Umbilical cord (tissue), 2 donors: ENCODE measurements around the gene NRG3. TPM values are rescaled to one million over a fixed set of nuclear protein-coding genes. Genes with fewer than 3 reads are reported as not detected.

Experiments used
- DNase-seq: peaks from one replicate; pipeline ENCODE4 v3.0.0-alpha.2; 2015; ENCODE audit warnings: low spot score
- total RNA-seq: library from RNA; depleted of rRNA; stranded (reverse); fragments of >200 nt; gene quantifications from one replicate; pipeline ENCODE4 v1.2.3, GENCODE V29; 2014; ENCODE audit warnings: low replicate concordance; ENCODE audit not compliant: insufficient read depth

The NRG3 gene
- total RNA-seq, 1 donor from 2014 or later = 0.72 TPM

DNA sequence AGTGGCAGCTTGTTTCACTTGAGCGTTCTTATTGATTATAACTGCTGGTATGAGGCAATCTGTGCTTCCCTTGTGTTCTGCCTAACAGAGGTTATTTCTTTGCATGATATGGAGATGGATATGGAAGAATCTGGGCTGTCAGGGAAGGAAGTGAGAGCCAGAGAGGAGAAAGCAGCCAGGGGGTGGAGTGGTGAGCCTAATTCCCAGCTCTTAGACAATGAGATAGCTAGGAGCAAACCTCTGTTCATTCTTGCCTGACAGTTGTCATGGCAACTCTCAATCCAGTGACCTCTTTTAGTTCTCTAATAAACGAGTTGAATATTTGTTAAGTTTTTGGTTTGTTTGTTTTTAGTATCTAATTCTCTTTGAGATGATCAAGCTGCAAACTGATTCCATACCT lies 214.3 kb downstream of the NRG3 start:
- no peak for DNase-seq

DNA sequence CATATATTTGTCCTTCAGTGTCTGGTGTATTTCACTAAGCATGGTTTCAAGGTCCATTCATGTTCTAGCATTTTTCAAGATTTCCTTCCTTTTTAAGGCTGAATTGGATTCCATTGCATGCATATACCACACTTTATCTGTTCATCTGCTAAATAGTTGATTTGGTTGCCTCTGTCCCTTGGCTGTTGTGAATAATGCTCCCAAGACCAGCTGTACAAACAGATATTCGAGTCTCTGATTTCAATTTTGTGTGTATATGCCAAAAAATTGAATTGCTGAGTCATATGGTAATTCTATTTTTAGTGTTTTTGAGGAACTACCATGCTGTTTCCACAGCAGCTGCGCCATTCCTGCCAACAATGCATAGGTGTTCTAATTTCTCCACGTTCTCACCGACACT lies 216.4 kb downstream of the NRG3 start:
- DNase-seq = no peak

DNA sequence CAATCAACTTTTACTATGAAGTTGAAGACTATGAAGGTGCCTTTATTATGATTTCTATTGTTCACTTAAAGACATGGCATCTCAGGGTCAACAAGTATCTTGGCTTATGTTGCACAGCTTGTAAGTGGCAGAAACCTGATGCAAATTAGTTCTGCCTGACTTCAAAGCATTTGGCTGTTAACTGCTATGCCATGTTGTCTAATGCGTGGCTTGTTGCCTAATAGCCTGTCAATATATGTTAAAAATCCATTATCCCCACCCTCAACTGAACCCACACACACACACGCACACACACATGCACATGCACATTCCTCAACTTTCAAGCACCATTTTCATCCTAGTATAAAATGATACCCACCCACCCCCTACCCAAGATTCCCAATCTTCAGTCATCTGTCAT lies 217.1 kb downstream of the NRG3 start:
- no peak for DNase-seq

DNA sequence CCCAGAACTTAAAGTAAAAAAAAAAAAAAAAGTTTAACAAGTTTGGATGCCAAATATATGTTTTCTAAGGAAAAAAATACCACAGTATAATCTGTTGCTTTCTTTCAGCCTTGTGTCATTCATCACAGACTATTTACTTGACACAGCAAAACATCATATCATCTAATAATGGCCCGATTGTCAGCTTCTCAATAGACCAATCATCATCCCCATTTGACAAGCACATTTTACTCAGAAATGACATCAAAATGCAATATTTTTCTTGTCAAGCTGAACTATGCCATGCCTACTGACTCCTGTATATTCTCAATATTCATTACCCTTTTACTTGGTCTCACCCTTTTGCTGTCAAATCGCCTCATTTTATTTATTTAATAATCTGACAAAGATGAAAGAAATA lies 249.7 kb downstream of the NRG3 start:
- no peak for DNase-seq

DNA sequence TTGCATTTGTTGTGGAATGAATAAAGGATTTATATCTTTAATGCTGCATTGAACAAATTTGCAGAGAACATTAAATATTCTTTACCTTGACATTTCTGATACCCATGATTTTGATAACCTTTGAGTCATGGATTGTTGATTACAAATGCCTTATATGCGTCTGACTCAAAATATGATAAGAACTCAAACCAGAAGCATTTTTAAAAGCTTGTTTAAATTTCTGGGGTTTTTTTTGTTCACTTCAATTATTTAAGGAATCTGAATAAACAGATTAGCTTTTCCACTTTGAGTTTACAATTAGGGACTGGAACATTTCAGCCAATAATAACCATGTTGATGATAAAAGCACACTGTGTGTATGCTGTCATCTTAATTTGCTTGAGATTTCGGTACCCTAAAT lies 253.5 kb downstream of the NRG3 start:
- DNase-seq = peak; percentile 19

DNA sequence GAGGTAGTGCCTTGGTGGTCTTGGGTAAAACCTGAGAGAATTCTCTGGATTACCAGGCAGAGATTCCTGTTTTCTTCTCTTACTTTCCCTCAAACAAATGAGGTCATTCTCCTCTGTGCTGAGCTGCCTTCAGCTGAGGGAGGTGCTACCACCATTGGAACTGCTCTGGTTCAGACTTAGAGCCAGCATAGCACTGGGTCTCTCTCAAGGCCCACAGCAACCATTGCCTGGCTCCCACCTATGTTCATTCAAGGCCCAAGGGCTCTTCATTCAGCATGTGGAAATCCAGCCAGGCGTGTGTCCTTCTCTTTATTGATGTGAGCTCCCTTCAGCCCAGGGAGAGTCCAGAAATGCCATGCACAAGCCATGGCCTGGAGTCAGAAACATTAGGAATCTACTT lies 261.1 kb downstream of the NRG3 start:
- no peak for DNase-seq

DNA sequence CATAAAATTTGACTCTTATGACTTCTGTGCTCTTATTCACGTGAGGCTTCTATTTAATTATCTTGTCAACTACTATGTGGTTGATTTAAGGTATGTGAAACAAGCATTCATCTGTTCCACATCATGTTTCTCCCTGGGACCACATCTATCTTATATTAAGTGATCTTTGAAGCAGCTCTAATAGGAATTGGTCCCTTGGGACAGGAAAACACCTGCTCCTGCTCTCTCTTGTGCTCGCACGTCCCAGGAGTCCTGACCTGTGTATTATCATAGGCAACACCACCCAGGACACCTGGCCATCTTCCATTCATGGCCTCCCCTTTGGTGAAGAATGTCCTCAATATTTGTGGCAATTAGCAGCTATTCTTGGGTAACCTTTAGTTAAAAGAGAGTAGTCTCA lies 269.2 kb downstream of the NRG3 start:
- no peak for DNase-seq

DNA sequence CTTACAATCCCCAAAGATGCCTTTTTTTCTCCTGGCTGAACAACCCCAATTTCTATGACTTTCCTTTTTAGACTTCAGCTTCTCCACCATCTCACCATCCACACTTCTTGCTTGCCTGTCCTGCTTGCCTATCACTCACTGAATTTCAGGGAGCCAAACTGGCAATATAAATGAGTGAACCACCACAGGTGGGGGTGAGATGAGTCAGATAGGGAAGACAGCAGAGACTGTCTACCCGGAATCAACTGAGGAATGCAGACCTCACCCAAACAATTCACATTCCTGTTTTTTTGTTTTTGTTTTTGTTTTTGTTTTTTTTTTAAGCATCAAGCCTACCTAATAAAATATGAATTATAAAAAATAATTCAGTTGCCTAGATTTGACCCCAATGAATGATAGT lies 273.8 kb downstream of the NRG3 start:
- DNase-seq = no peak

DNA sequence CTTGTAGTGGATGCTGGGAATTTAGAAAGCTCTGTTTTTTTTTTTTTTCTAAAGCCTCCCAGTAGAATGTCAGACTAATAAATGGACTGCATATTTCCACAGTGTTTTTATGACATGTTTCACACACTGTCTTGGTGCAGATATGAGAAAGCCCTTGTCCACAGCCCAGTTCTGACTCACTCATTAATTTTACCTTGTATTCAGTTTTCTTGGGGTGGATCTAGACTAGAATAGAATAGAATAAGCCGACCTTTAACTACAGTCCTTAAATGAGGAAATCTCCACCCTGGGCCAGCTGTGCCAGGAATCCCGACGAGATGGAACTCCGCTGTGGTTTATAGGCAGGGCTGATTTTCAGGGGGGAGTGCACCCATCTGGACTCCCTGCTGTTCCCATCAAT lies 274.7 kb downstream of the NRG3 start:
- no peak for DNase-seq

DNA sequence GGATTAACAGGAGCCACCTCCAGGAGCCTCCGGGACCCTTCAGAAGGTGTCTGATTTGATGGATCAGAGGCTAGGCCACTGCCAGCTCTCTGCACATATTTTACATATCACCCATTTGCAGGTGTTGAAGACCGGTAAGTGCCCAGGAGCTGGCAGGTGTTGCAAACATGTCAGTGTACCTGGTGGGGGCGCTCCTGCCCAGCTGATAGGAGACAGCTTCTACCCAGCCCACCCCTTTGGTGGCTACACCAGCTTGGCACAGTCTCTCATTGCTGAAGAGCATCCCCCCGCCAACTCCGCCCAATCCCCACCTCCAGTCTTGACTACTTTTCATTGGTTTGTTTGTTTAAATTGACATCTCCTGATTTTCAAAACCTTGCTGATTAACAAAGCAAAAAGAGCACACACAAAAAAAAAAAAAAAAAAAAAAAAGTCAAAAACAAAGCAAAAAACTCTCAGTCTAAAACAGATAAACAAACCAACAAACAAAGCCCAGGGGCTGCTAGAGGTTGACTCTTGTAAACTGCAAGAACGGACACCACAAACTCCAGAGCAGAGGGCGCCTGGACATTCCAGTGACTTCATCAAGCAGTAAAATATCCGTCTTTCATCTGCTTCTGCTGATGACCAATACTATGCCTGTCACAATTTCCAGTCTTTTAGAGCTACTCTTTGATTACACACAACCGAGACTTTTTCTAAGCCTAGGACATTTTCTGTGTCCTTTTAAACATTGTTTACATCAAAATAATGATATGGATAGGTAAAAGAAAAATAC lies 275.3 kb downstream of the NRG3 start:
- peak; percentile 18 for DNase-seq

DNA sequence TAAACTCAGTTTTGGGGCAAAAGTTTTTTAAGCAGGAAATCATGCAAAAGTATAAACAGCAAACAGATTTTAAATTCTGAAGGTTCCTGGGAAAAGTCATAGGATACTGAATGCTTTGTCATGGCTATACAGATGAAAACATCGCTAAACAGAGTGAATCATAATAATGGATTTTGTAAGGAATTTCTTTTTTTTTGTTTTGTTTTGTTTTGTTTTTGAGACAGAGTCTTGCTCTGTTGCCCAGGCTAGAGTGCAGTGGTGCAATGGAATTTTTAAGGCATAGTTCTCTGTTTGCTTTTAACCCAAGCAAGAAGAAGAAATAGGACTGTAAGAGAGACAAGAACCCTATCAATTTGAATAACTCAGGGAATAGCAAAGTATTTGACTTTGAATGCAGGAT lies 285.3 kb downstream of the NRG3 start:
- no peak for DNase-seq

DNA sequence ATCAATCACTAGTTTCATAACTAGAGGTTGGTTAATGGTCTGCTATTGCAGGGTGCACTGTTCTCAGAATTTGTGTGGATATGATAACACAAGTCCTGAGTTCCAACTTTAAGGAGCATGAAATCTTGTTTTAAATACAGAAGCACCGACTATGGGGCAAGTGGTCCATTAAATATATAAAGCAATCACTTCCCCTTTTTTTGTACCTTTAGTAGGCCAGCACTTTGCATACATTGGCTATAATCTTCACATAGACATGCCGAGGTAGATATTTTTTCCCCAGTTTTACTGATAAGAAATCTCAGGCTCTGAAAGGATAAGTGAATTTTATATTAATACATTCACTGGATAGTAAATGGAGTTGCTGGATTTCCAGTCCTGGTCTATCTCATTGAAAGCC lies 286.3 kb downstream of the NRG3 start:
- DNase-seq = no peak

DNA sequence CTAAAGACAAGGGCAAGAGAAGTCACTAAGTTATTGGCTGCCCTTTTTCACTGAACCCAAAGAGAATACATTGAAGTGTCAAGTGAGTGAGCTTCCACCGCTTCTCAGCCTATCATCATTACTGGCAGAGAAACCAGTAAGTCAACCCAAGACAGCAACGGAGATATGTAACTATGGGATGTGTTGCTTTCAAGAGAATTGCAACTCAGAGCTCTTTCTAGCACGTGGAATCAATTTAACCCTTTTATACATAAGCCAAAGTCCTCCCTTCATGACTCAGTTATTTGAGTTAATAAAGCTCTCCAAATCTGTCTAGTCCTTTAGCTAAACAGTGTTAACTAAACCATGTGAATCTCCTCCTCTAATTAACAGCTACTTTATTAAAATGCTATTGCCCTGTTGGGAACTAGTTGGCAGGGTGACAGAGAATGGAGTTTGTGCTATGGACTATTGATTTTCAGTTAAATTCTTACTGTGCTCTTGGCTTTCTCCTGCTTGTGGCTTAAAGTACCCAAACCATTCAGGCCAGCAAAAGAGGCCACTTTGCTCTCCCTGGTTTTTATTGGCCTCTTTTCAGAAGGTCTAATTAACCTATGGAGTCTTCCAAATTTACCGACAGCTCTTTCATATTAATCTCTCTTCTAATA lies 287.7 kb downstream of the NRG3 start:
- DNase-seq = no peak

DNA sequence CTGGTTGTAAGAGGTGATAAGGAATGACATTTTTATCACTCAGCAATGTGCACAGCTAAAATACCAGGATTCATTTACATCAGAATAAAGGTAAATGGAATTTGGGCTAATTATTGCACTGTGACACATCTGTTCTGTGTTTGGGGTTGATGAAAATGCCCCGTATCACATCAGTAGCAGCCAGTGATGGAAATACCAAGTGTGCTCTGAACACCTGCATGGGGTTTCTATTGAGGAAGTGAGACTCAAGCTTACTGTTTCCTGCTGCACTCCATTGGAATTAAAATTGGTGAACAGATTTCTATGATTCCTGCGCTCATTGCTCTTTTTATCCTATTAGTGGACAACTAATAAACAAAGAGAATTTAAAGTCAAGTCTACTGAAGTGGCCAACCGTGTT lies 296.9 kb downstream of the NRG3 start:
- no peak for DNase-seq

DNA sequence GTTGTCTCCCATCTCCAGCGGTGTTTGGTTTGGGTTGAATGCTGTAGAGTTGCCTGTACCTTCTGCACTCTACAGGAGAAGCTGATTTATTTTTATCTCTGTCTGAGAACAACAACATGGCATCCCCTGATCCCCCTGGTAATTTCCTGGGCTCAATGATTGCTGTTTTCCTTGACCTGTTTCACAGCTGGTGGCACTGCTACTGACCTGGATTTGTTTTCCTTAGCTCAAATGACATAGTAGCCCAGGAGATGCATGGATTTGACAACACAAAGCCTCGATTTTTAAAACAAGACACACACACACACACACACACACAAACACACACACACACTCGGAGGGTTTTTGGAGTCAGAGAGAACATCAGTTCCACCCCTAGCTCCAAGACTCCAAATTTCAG lies 301.6 kb downstream of the NRG3 start:
- DNase-seq = no peak

DNA sequence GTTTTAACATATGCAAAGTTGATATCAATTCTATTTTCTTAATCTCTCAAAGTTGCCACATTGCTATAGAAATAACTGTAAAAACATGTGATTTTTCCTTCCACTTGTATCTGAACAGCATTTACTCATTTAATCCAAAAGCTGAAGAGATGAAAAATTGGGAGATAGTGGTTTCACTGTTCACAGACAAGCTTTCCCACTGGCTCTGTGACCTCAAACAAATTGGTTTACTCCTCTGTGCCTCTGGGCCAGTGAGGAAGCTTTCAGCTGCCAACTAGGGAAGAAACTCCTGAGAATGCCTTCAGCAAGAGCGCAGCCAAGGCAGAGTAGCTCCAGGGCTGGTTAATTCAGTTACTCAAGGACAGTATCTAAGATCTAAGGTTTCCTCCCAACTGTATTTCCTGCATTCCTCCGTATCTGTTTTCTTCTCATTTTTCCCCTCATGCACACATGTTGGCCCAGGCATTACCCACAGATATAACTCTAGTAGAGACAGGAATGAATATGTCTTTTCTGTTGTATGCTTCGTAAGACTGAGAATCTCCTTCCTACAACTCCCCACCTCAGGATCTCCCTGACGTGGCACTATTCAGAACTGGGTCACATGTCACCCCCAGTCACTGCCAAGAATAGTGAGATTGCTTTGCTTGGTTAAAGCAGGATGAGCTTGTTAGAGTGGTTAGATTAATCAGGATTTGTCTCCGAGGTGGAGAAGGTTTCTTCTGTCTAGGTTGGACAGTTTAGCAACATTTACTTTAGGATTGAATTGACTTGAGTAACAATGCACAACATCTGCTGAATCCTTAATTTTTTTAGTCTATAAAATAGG lies 315.7 kb downstream of the NRG3 start:
- DNase-seq = peak; percentile 8

DNA sequence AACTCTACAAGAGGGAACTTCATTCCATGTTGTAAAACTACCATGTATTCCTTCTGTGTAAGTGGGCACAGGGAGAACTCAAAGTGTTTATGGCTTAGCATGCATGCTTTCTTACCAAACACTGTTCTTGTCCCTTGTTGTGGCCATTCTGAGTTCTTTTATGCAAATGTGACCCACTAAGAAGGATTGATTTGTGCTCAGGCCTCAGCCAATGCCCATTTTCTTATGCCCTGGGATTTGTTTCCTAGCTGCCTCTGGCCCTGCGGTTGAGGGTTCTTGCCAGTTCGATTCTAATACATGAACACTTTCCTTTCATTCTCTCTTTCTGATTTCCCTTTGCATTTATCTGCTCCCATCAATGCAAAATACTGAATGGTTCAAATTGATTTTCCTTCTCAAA lies 316.7 kb downstream of the NRG3 start:
- DNase-seq = no peak

DNA sequence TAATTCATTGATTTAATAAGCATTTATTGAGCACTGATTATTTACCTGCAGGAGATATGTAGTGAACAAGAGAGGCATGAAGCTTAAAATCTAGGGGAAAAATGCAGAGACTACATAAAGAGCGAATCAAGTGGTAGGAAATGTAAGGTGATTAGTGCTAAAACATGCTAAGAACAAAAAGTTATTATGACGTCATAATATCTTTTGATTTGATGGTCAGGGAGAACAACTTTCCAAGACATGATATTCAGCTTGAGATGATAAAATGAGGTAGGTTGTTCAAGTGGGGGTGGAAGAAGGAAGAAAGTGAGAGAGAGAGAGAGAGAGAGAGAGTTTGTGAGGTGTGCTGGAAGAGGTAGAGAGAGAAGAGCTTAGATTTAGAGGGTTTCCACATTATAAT lies 317.7 kb downstream of the NRG3 start:
- no peak for DNase-seq

DNA sequence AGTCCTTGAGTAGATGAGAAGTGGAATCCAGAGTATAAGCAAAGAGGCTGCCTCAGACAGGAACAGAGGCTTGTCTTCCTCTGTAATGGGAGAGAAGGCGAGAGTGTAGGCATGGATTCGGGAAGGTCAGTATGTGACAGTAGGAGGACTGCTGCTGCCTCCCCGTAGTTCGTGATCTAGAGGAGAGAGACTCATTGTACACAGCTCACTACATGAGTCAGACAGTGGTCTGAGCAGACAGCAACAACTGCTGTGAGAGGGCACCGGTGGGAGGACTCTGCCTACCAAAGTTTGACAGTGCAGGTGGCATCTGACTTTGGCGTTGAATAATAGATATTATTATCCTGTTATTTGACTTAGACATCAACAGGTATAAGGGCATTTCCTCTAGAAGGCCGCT lies 319.4 kb downstream of the NRG3 start:
- DNase-seq = no peak

DNA sequence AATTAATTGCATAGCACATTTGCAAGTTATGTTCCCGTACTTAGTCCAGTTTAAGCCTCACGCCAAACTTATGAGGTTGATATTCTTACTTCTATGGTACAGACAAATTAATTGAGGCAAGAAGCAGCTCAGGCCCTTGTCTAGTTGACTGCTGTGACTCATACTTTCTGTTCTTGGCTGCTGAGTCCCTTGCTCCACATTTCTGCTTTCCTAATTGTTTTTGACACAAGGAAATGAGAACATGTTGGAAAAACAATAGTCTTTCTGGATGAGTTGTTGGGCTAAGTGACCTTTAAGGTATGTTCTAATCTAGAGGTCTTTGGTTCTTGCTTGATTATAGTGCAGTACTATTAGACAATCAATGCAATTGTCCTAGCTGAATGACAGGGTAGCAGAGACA lies 331.8 kb downstream of the NRG3 start:
- DNase-seq = no peak

DNA sequence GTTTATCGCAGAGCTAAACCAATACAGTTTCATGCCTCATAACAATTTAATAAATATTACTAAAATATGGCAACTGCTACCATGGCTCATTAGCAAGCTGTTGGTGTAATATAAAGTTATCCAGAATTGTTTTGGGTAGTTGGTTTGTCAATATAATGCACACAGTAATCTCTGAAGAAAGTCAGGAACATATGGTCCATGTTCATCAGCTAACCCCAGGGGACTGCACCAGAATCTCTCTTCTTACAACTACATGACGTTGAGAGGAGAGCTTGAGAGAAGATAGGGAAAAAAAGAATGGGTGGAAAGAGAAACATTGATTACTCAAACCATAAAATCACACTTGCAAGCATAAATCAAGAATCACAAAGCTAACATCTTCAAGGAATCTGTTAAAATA lies 333.7 kb downstream of the NRG3 start:
- no peak for DNase-seq

DNA sequence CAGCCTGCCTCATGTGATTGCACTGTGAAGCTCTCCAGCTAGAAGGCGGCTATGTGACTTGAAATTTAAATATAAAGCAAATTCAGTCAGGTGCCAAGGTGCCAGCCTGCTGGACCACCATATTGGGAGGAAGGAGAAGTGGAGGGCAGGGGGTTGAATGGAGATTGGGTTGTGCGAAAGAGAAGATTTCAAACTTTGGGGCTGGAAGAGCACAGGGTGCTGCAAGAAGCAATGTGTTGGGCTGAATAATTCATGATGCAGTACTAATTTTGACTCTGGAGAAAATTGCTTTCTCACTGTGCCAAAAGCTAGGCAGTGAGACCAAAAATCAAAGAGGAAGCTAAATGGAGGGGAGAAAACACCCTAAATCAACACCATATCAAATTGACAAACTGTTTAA lies 335.3 kb downstream of the NRG3 start:
- DNase-seq = no peak

DNA sequence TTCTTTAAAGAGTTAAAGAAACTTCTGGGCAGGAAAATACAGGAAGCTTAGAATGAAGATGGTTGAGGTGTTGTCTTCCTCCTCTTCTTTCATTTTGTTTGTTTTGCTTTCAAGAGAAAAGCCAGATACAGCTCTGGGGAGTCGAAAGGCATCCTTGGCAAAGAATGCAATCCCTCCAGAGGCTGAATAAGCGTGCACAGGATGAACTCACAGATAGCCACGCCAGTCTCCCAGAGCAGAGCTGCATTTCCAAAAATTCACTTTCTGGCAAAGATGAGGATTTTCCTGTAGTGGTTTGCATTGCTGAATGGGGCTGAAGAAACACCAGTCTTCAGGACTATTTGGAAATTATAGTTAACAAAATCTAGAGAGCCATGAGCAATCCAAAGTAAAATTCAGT lies 336.4 kb downstream of the NRG3 start:
- DNase-seq = peak; percentile 84
